Activated CD4-positive, alpha-beta T cell treated with anti-CD3 and anti-CD28 coated beads for 48 hours (primary cell): Measurements from ENCODE around the gene NHLRC4.

ENCODE experiments used
- DNase-seq: peaks from one replicate; pipeline ENCODE4 v3.0.0-alpha.2; 2020

NHLRC4 gene

GRCh38 chr16:531494-532125 is 35.2 kb upstream of the NHLRC4 start:
- DNase-seq: no peak

DNA sequence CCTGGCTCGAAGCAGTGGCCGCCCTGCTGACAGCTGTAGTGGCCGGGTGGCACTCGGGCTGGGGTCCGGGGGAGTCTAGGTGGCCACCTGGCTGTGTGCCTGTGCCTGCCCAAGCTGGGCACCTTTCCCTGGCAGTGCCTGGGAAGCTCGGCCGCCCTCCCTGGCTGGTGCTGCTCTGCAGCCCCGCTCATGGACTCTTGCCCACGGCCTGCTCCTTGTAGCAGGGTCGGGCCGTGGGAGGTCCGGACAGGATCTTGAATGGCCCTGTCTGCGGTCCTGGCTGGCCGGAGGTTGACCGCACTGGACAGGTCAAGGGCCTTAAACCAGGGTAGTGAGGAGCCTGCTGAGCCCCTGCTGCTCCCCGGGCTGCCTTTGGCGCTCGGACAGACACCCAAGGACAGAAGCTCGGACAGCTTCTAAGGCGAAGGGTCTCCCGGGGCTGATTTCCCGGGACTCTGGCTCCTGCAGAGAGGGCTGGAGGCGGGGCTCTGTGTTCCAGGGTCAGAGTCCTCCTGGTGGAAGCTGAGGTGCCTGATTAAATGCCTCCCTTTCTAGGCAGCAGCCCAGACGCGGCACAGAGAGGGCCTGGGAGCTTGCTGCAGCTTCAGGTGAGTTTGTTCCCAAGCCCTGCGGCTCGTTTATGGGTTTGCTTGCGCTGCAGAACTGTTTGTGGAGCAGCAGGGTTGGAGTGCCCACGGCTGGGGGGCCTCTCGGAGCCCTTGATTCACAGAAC is 33.2 kb upstream of the NHLRC4 start:
- no peak for DNase-seq

DNA sequence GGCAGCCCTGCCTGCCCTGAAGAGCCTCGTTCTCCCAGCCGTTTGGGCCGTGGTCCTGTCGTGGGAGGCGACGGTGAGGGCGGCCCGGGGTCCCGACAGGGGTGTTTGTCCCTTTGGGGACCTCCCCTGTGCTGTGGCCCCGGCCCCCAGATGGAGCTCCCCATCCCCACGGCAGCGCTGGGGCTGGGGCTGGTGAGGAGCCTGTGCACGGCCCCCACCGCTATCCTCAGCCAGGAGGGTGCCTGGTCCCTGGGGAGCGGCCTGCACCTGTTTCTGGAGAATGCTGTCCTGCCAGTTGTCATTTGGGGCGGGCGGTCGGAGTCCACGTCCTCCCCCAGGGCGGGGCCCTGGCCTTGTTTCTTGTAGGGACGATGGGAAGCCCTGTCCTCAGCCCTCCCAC is 32.7 kb upstream of the NHLRC4 start:
- no peak for DNase-seq

- no peak for DNase-seq
Measured at GRCh38 chr16:534856-535445, 31.9 kb upstream of the NHLRC4 start.

DNA sequence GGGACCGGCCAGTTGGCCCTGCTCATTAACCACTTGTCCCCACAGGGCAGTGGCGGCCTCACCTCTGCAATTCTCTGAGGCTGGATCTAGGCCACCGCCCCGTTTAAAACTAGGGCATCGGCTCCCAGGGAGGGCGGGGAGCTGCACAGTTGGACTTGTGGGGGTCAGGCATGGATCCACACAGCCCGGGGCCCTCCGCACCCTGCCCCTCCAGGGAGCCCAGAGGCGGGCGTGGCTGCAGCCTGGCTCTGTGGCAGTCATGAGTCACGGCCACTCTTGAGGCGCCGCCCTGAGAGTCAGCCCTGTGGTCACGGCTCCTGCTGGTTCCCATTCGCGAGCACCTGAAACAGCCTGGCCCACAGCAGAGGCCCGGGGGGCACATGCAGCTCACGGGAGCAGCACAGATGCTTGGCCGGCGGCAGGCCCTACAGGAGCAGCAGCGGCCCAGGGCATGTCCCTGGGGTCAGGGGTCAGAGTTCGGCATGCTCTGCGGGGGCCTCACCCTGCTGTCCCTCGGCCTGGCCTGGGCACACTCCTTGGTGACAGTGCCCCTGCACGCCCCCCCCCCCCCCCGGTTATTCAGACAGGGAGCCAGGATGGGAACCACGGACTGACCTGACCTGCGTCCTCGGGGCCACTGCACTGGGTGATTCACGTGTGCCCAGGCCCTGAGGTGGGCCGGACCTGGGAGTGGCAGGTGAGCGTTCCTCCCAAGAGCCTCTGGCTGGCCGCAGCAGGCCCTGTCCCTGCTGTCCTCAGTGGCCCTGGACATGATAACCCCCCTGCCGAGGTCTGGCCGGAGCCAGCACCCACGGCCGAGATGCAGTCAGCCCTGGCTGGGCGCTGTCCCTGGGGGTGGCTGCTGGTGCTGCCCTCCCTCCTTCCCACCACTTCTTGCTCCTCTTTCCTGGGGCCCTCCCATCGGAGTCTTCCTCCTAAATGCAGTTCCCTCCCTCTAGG is 31.1 kb upstream of the NHLRC4 start:
- no peak for DNase-seq

DNA sequence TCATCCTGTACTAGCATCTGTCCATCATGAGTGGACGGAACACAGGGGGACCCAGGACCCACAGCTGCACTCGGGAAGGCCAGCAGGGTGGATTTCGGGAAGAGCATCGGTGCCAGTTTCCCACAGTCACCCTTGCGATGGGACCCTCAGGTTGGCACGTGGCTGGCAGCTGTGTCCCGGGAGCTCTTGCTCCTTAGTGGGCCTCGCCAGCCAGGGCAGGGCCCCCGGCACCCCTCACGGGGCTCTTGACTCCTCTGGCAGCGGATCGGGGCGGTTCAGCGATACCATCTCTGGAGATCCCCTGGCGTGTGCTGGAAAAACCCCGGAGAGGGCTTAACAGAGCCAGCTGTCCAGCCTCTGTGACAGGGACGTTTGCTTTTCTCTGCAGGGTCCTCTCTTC is 30.1 kb upstream of the NHLRC4 start:
- DNase-seq: no peak

DNA sequence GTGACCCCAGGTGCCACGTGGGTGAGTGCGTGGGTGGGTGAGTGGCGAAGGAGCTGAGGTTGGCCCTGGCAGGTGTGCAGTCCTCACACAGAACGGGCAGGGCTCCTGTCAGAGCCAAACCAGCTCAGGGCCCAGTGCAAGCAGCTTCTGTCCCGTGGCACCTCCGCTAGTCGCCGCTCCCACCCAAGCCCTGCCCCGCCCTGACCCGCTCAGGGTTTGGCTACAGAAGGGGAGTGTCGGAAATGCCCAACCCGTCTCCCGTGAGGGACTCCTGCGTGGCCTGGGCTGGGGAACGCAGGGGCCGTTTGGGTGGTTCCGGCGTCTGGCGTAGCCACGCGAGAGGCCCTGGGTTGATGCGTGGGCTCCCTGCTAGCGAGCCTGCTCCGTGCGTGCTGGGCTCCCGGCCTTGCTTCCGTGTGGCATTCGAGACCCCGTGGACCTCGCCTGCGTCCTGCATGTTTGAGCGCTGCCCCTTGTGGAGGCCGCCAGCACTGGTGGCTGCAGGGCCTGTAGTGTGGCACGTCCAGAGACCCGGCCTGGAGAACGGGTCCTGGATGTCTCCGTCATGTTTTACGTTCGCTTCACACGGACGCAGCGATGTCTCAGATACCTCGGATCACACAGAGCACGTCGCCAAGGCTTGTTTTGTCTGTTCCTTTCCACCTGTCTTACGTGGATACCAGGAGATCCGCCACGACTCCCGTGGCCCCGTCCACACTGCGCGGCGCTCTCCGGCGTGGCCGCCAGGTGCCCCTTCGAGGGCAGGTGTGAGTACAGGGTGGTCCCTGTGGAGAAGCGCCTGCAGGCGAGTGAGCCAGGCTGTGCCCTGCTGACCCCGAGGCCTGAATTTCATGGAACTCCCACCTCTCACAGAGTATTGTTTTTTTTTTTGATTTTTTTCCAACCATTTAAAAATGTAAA is 29.1 kb upstream of the NHLRC4 start:
- no peak for DNase-seq

GRCh38 chr16:539901-540530 is 26.8 kb upstream of the NHLRC4 start:
- no peak for DNase-seq

DNA sequence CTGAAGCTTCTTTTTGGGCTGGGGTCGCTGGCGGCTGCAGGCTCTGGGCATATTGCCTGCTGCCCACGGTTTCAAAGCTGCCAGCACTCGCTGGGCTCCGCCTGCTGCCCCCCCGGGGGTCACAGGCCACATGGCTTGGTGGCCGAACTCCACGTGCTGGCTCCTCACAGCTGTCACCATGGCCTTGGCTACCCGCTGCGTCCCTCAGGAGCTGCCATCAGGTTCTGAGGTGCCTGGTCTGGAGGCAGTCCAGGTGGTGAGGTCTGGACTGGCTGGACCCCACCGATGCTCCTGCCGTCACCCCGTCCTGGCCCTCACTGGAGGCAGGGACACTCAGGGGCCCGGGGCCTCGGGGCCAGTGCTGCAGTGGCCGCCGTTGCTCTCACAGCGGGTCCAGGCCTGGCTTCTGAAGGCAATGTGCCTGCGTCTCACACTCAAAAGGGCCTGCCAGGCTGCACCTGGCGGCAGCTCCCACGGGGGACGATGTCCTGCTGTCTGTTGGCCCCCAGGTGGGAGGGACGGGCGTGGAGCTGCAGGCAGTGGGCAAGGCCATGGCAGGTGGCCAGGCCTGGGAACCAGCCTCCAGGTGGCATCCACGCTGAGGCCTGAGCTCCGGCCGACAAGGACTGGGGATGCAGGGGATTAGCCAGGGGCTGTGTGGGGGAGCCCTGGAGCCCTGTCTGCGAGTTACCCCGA is 26.0 kb upstream of the NHLRC4 start:
- DNase-seq: no peak

GRCh38 chr16:543301-544164 is 23.3 kb upstream of the NHLRC4 start:
- DNase-seq: no peak

GRCh38 chr16:544517-544916 is 22.3 kb upstream of the NHLRC4 start:
- DNase-seq: no peak

DNA sequence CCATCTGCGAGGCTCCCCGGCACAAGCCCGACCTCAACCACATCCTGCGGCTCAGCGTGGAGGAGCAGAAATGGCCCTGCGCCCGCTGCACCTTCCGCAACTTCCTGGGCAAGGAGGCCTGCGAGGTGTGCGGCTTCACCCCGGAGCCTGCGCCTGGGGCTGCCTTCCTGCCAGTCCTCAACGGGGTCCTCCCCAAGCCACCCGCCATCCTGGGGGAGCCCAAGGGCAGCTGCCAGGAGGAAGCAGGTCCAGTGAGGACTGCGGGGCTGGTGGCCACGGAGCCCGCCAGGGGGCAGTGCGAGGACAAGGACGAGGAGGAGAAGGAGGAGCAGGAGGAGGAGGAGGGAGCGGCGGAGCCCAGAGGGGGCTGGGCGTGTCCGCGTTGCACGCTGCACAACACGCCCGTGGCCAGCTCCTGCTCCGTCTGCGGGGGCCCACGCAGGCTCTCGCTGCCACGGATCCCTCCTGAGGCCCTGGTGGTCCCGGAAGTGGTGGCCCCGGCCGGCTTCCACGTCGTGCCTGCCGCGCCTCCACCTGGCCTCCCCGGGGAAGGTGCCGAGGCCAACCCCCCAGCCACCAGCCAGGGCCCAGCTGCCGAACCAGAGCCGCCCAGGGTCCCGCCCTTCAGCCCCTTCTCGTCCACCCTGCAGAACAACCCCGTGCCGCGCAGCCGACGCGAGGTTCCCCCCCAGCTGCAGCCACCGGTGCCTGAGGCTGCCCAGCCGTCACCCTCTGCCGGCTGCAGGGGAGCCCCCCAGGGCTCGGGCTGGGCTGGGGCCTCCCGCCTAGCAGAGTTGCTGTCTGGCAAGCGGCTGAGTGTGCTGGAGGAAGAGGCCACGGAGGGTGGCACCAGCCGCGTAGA is 19.7 kb upstream of the NHLRC4 start:
- DNase-seq: peak; percentile 69

GRCh38 chr16:548586-548985 is 18.2 kb upstream of the NHLRC4 start:
- no peak for DNase-seq

DNA sequence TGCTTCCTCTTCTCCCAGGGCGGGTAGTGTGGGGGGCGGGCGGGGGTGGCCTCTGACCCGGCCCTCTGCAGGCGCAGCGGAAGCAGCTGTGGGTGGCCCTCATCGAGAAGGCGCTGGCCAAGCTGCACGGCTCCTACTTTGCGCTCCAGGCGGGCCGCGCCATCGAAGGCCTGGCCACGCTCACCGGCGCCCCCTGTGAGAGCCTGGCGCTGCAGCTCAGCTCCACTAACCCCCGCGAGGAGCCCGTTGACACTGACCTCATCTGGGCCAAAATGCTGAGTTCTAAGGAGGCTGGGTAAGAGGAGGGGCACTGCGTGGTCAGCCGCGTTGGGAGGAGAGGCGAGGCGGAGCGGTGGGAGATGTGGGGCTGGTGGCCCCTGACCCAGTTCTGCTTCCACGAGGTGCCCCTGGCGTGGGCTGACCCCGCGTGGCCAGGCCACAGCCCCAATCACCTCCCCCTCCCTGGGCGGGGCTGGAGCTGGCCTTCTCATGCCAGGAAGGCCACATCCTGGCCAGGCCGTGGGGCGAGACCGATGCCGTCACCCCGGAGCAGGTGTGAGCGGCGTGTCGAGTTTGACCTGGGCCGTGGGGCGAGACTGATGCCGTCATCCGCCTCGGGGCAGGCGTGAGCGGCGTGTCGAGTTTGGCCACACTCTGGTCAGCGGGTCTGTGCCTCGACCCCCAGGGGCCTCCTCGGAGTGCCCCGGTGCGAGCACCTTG is 17.1 kb upstream of the NHLRC4 start:
- no peak for DNase-seq

DNA sequence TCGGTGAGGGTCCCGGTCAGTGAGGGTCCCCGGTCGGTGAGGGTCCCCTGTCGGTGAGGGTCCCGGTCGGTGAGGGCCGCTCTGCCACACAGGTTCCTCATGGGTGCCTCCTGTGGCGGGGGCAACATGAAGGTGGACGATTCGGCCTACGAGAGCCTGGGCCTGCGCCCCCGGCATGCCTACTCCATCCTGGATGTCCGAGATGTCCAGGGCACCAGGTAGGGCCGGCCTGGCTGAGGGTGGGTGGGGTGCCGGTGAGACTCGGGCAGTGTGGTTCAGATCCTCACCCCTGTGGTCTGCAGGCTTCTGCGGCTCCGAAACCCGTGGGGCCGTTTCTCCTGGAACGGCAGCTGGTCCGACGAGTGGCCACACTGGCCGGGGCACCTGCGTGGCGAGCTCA is 15.6 kb upstream of the NHLRC4 start:
- DNase-seq: no peak

- DNase-seq: no peak
Measured at GRCh38 chr16:552171-552570, 14.6 kb upstream of the NHLRC4 start.

DNA sequence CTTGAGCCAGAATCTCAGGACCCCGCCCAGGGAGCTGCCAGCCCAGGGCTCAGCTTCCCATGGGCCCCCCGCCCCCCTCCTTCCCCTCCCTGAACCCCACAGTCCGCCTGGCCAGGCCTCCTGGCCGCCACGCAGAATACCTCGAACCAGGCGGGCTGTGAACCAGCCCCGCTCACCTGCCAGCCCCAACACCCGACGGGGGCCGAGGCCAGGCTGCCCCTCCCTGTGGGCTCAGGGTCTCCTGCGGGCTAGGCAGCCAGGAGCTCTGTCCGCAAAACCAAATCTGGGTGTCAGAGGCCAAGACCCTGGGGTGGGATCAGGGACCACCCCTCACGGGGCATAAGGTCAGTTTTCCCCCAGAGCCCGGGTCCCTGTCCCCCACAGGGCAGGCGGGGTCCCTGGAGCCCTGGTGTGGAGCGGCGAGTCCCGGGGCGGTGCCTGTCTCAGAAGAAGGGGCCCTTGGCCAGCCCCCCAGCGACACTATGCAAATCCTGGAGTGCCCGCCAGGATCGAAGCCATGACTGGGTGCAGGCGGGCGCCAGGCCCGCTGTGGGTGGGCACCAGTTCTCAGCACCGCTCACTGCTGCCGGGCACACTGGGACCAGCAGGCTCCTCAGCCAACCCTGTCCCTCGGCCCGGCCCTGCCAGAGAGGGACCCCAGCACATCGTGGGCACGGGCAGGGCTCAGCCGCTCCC is 13.1 kb upstream of the NHLRC4 start:
- no peak for DNase-seq

GRCh38 chr16:554297-554621 is 12.5 kb upstream of the NHLRC4 start:
- no peak for DNase-seq
